Epithelial cell of esophagus (primary cell): ENCODE results near the gene HID1.
"Not testable (repeated sequence)": the region's sequence is repeated elsewhere in the genome, so short reads cannot be mapped to it uniquely, and the experiment has no call there.

Experiments
- DNase-seq: peaks from one replicate; pipeline ENCODE4 v3.0.0; 2010; ENCODE audit warnings: low read depth
- H3K4me3 ChIP-seq: 2 replicates; pipeline ENCODE4 v1.5.1; 2011; ENCODE audit warnings: mild to moderate bottlenecking, low read length, control low read depth
- TF ChIP-seq, protein P1 (sequence below): IDR thresholded peaks from 2 replicates; pipeline ENCODE4 v1.5.1; 2011; ENCODE audit warnings: low read depth, mild to moderate bottlenecking, low read length, control low read depth, inconsistent platforms; ENCODE audit not compliant: insufficient read depth; ENCODE audit errors: missing control alignments

The HID1 gene

DNA sequence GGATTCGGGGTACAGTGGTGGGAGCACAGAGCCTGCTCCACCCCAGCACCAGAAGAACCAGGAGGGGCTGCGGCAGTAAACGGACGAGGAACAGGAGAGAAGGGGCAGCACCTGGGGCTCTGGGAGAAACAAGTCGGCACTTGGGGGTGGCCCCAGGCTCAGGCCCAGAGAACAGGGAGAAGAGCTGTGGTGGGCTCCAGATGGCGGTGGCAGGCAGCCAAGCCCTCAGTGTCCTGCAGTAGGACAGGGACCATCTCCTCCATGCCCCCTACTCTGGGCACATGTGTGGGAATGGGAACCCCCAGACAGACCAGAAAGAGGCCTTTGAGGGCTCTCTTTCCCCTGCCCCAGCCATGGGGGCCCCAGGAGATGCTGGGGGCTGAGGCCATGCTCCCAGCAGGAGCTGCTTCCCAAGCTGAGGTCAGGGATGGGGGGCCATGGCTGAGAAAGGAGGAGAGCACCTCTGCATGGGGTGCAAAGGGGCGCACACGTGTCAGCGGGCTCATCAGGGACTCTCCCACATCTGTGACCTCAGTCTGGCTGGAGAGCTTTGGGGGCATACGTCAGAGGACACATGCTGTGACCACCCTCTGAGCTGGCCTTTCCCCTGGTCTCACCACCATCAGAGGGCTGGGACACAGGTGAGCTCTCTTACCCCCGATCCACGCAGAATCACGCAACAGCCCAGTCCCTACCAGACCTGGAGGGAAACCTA, 56.3 kb downstream of the HID1 start:
- no peak overlapping the region for H3K4me3 ChIP-seq
- no peak for DNase-seq
- TF ChIP-seq, protein P1, sequence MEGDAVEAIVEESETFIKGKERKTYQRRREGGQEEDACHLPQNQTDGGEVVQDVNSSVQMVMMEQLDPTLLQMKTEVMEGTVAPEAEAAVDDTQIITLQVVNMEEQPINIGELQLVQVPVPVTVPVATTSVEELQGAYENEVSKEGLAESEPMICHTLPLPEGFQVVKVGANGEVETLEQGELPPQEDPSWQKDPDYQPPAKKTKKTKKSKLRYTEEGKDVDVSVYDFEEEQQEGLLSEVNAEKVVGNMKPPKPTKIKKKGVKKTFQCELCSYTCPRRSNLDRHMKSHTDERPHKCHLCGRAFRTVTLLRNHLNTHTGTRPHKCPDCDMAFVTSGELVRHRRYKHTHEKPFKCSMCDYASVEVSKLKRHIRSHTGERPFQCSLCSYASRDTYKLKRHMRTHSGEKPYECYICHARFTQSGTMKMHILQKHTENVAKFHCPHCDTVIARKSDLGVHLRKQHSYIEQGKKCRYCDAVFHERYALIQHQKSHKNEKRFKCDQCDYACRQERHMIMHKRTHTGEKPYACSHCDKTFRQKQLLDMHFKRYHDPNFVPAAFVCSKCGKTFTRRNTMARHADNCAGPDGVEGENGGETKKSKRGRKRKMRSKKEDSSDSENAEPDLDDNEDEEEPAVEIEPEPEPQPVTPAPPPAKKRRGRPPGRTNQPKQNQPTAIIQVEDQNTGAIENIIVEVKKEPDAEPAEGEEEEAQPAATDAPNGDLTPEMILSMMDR: no peak

DNA sequence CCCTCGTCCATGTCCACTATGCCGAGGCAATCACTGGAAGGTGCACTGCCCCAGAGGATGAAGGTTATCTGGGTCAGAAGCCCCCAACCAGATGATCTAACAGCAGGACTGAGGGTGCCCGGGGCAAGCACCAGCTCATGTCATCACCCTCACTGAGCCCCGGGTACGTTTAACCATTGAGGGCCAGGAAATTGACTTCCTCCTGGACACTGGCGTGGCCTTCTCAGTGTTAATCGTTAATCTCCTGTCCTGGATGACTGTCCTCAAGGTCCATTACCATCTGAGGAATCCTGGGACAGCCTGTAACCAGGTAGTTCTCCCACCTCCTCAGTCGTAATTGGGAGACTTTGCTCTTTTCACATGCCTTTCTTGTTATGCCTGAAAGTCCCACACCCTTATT, 61.1 kb downstream of the HID1 start:
- H3K4me3 ChIP-seq, DNase-seq: not testable (repeated sequence)

DNA sequence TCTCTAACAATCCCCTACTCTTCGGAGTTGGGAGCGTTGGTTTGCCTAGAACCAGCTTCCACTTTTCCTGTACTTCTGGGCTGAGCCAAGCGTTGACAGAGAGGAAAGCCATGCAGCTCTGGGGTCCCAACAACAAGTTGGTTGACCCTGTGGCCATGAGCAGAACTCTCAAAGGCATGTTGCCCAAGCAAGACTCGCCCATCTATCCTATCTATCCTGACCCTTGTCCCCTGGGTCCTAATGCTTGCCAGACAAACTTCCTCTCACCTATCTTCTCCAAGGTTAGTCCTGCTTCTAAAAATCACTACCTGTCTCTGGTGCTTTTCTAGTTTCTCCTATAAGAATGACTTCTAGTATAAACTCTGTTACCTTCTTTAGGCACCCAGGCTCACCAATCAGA, 63.5 kb downstream of the HID1 start:
- DNase-seq, H3K4me3 ChIP-seq: not testable (repeated sequence)

DNA sequence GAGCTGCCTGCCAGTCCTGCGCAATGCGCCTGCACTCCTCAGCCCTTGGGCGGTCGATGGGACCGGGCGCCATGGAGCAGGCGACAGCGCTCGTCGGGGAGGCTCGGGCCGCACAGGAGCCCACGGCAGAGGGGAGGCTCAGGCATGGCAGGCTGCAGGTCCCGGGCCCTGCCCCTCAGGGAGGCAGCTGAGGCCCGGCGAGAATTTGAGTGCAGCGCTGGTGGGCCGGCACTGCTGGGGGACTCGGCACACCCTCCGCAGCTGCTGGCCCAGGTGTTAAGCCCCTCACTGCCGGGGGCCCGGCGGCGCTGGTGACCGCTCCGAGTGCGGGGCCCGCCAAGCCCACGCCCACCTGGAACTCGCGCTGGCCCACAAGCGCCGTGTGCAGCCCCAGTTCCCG, 65.5 kb downstream of the HID1 start:
- no peak for DNase-seq
- TF ChIP-seq, protein P1: no peak
- H3K4me3 ChIP-seq: no peak overlapping the region

DNA sequence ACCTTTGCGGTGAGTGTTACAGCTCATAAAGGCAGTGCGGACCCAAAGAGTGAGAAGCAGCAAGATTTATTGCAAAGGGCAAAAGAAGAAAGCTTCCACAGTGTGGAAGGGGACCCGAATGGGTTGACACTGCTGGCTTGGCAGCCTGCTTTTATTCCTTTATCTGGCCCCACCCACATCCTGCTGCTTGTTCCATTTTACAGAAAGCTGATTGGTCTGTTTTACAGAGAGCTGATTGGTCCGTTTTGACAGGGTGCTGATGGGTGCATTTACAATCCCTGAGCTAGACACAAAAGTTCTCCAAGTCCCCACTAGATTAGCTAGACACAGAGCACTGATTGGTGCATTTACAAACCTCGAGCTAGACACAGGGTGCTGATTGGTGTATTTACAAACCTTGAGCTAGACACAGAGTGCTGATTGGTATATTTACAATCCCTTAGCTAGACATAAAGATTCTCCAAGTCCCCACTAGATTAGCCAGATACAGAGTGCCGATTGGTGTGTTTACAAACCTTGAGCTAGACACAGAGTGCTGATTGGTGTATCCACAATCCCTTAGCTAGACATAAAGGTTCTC, 66.3 kb downstream of the HID1 start:
- DNase-seq, H3K4me3 ChIP-seq: not testable (repeated sequence)

DNA sequence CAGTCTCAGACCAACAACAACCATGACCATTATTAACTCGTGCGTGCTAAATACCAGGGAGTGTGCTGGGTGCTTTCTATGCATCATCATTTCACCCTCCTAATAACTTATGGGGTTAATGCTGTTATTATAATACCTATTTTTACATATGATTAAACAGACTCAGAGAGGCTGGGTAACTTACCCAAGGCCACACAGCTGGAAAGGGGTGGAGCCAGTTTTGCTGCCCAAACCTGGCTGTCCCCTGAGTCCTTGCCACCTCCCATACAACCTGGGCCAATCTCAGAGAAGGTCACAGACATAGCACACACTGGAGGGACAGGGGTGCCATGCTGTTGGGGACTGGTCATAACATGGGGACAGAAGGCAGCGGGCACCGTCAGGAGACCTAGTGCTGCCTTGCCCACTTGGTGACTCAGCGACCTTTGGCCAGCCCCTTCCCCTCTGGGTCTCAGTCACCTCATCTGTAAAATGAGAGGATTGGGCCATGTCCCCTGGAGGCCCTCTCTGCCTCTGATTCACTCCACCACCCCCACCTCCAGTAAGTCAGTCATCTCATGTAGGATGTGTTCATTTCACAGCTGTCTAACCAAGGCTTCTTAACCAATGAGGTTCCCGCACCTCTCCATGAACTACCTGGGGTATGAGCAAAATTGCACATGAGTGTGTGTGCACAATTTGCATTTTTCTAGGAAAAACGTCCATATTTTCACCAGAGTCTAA, 67.7 kb downstream of the HID1 start:
- TF ChIP-seq, protein P1: no peak
- no peak overlapping the region for H3K4me3 ChIP-seq
- peak; percentile 32 for DNase-seq

DNA sequence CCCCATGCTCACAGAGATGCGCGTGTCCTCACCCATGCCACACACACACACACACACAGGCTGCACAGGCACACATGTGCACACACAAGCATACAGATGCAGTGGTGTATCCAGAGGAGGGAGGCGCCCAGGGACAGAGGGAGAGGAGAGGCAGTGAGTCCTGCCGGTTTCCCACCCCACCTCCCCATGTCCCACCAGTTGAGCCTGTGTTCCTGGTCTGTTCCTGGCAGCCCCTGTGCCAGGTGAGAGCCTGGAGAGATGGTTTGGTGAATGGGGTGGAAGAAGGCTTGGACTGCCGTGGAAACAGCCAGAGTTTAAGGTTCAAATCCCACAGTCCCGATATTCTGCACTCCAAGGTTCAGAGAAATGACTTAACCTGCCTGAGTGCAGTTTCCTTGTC, 68.9 kb downstream of the HID1 start:
- no peak overlapping the region for H3K4me3 ChIP-seq
- TF ChIP-seq, protein P1: no peak
- no peak for DNase-seq

DNA sequence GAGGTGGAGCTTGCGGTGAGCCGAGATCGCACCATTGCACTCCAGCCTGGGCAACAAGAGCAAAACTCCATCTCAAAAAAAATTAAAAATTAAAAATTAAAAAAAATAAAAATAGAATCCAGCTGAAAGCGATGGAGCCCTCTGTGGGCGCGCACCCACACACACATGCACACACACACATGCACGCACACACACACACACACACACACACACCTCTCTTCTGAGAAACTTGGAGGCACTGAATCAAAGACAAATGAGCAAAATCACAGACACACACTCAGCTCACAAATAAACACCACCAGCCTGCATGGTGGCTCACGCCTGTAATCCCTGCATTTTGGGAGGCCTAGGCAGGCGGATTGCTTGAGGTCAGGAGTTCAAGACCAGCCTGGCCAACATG, 69.5 kb downstream of the HID1 start:
- no peak overlapping the region for H3K4me3 ChIP-seq
- no peak for DNase-seq
- TF ChIP-seq, protein P1: no peak
